Measurements from ENCODE around the gene PSMD5.

GRCh38 chr9:120865176-120865575 is 22.5 kb upstream of the PSMD5 start:
- TF ChIP-seq, protein P1, sequence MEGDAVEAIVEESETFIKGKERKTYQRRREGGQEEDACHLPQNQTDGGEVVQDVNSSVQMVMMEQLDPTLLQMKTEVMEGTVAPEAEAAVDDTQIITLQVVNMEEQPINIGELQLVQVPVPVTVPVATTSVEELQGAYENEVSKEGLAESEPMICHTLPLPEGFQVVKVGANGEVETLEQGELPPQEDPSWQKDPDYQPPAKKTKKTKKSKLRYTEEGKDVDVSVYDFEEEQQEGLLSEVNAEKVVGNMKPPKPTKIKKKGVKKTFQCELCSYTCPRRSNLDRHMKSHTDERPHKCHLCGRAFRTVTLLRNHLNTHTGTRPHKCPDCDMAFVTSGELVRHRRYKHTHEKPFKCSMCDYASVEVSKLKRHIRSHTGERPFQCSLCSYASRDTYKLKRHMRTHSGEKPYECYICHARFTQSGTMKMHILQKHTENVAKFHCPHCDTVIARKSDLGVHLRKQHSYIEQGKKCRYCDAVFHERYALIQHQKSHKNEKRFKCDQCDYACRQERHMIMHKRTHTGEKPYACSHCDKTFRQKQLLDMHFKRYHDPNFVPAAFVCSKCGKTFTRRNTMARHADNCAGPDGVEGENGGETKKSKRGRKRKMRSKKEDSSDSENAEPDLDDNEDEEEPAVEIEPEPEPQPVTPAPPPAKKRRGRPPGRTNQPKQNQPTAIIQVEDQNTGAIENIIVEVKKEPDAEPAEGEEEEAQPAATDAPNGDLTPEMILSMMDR (IDR thresholded peaks at IDR 0.05), result no peak
- TF ChIP-seq REST (IDR thresholded peaks at IDR 0.05; ENCODE audit: insufficient read depth in 1 of 2, low read depth in 2 of 2, low read length in 1 of 2) (no peak), POLR2AphosphoS5 (IDR thresholded peaks at IDR 0.05; ENCODE audit: low read depth, low read length) (no peak), SIN3A (IDR thresholded peaks at IDR 0.05; ENCODE audit: borderline replicate concordance, insufficient read depth, low read depth, low read length) (no peak)
